WTC11 (cell line): Measurements from ENCODE around the gene PCDH9.

Experiments
- ATF1 ChIP-seq: sonication (generic); formaldehyde crosslinking; IDR thresholded peaks from 2 replicates; pipeline ENCODE4 v1.8.1; 2023; ENCODE audit warnings: mild to moderate bottlenecking, moderate library complexity, missing genetic modification reagents
- ETV6 ChIP-seq: sonication (generic); formaldehyde crosslinking; IDR thresholded peaks from 2 replicates; pipeline ENCODE4 v1.8.1; 2022; ENCODE audit warnings: mild to moderate bottlenecking, missing genetic modification reagents
- GABPB1 ChIP-seq: sonication (generic); formaldehyde crosslinking; IDR thresholded peaks from 2 replicates; pipeline ENCODE4 v1.8.1; 2023; ENCODE audit warnings: mild to moderate bottlenecking, missing genetic modification reagents
- MYBL2 ChIP-seq: sonication (generic); formaldehyde crosslinking; IDR thresholded peaks from 2 replicates; pipeline ENCODE4 v1.8.1; 2023; ENCODE audit warnings: mild to moderate bottlenecking, moderate library complexity, missing genetic modification reagents
- ZNF263 ChIP-seq: sonication (generic); formaldehyde crosslinking; IDR thresholded peaks from 2 replicates; pipeline ENCODE4 v1.8.1; 2022; ENCODE audit warnings: low read depth, mild to moderate bottlenecking, moderate library complexity, missing genetic modification reagents
- TF ChIP-seq, protein P1 (sequence below): fragments of 200-600 bp; IDR thresholded peaks from 2 replicates; pipeline ENCODE4 v1.8.0; 2022; ENCODE audit warnings: antibody characterized with exemption
- TF ChIP-seq, protein P2 (sequence below): sonication (generic); formaldehyde crosslinking; IDR thresholded peaks from 2 replicates; pipeline ENCODE4 v1.8.1; 2022; ENCODE audit warnings: low read depth, missing genetic modification reagents, borderline replicate concordance
- TF ChIP-seq, protein P3 (sequence below): sonication (generic); formaldehyde crosslinking; IDR thresholded peaks from 2 replicates; pipeline ENCODE4 v1.8.1; 2023; ENCODE audit warnings: mild to moderate bottlenecking, missing genetic modification reagents, moderate library complexity
- TF ChIP-seq, protein P4 (sequence below): sonication (generic); formaldehyde crosslinking; IDR thresholded peaks from 2 replicates; pipeline ENCODE4 v1.8.1; 2022; ENCODE audit warnings: missing genetic modification reagents, borderline replicate concordance

DNA sequence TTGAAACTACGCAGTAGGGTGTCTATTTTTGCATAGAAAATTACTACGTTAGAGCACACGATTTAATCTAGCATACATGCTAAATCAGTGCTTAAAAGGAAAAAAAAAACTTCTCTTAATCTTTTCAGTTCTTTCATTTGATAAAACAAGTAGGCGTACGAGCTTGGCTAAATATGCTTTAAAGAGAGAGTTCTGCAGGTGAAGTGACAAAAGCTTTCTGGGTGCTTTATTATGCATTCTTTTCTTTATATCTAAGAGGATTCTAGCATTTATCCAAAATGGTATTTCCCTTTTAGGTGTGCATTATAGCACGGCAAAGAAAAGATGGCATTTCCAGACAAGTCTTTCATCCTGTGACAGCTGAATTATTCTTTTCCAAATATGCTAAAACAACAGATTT lies 281.2 kb downstream of the PCDH9 start:
- TF ChIP-seq, protein P1, sequence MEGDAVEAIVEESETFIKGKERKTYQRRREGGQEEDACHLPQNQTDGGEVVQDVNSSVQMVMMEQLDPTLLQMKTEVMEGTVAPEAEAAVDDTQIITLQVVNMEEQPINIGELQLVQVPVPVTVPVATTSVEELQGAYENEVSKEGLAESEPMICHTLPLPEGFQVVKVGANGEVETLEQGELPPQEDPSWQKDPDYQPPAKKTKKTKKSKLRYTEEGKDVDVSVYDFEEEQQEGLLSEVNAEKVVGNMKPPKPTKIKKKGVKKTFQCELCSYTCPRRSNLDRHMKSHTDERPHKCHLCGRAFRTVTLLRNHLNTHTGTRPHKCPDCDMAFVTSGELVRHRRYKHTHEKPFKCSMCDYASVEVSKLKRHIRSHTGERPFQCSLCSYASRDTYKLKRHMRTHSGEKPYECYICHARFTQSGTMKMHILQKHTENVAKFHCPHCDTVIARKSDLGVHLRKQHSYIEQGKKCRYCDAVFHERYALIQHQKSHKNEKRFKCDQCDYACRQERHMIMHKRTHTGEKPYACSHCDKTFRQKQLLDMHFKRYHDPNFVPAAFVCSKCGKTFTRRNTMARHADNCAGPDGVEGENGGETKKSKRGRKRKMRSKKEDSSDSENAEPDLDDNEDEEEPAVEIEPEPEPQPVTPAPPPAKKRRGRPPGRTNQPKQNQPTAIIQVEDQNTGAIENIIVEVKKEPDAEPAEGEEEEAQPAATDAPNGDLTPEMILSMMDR = no peak
- TF ChIP-seq MYBL2 (CRISPR knock-in tag) = no peak
- no peak for TF ChIP-seq ZNF263 (CRISPR knock-in tag)
- TF ChIP-seq, protein P2, sequence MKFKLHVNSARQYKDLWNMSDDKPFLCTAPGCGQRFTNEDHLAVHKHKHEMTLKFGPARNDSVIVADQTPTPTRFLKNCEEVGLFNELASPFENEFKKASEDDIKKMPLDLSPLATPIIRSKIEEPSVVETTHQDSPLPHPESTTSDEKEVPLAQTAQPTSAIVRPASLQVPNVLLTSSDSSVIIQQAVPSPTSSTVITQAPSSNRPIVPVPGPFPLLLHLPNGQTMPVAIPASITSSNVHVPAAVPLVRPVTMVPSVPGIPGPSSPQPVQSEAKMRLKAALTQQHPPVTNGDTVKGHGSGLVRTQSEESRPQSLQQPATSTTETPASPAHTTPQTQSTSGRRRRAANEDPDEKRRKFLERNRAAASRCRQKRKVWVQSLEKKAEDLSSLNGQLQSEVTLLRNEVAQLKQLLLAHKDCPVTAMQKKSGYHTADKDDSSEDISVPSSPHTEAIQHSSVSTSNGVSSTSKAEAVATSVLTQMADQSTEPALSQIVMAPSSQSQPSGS (CRISPR knock-in tag) = no peak
- TF ChIP-seq, protein P3, sequence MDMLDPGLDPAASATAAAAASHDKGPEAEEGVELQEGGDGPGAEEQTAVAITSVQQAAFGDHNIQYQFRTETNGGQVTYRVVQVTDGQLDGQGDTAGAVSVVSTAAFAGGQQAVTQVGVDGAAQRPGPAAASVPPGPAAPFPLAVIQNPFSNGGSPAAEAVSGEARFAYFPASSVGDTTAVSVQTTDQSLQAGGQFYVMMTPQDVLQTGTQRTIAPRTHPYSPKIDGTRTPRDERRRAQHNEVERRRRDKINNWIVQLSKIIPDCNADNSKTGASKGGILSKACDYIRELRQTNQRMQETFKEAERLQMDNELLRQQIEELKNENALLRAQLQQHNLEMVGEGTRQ (CRISPR knock-in tag) = no peak
- no peak for TF ChIP-seq GABPB1
- TF ChIP-seq, protein P4, sequence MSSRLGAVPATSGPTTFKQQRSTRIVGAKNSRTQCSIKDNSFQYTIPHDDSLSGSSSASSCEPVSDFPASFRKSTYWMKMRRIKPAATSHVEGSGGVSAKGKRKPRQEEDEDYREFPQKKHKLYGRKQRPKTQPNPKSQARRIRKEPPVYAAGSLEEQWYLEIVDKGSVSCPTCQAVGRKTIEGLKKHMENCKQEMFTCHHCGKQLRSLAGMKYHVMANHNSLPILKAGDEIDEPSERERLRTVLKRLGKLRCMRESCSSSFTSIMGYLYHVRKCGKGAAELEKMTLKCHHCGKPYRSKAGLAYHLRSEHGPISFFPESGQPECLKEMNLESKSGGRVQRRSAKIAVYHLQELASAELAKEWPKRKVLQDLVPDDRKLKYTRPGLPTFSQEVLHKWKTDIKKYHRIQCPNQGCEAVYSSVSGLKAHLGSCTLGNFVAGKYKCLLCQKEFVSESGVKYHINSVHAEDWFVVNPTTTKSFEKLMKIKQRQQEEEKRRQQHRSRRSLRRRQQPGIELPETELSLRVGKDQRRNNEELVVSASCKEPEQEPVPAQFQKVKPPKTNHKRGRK (CRISPR knock-in tag) = no peak
- TF ChIP-seq ETV6 (CRISPR knock-in tag) = no peak
- TF ChIP-seq ATF1 (CRISPR knock-in tag) = no peak
